ENCODE results near the gene ATXN7L1. TPM values are rescaled to one million over a fixed set of nuclear protein-coding genes. Genes with fewer than 3 reads are reported as not detected.

Gene ATXN7L1
- total and polyA plus RNA-seq, 2 of the 8 experiments (the other 6 are each of a cell fraction or from before 2014, with no cell fraction given): 14.3 to 34.0 TPM

- Histone ChIP-seq H3K56ac (replicated peaks; ENCODE audit: insufficient read length, low read depth, low read length) (no peak overlapping the region), H3K36me3 (ENCODE audit: control insufficient read depth in 2 of 4, insufficient read depth in 4 of 4, low read length in 3 of 4) (no peaks in the 10 kb centered on the region), H4K8ac (ENCODE audit: extremely low read depth, insufficient read depth, low read length) (no peak overlapping the region; the same call in 1 of the 2 replicates), H3K23me2 (ENCODE audit: low read depth, low read length) (no peaks in the 10 kb centered on the region), H4K5ac (ENCODE audit: insufficient read length, low read depth, low read length) (no peak overlapping the region), H2BK120ac (replicated peaks; ENCODE audit: low read depth, low read length) (peak overlapping the region; percentile 36), H3K4ac (replicated peaks; ENCODE audit: insufficient read length, low read depth, low read length) (peak overlapping the region; percentile 59), H2BK20ac (ENCODE audit: low read length) (0 out of 2 replicates have a peak overlapping the region, but pooled peaks have one; percentile 55), H3K27ac (ENCODE audit: low read depth, low read length) (no peak overlapping the region; the same call in 1 of the 2 replicates), H3K4me3 (ENCODE audit: extremely low read depth in 1 of 4, insufficient read depth in 2 of 4, low read depth in 3 of 4, low read length in 4 of 4) (no peak overlapping the region), H3K14ac (ENCODE audit: insufficient read length) (no peak overlapping the region), H3K9ac (replicated peaks in 1 of 4; ENCODE audit: extremely low read depth in 1 of 4, low read depth in 3 of 4, low read length in 3 of 4) (0 out of 7 replicates have a peak overlapping the region, but pooled peaks of 1 of the 4 experiments have one; percentile 0), H4K91ac (replicated peaks; ENCODE audit: insufficient read length, low read length) (peak overlapping the region; percentile 78), H3K79me1 (ENCODE audit: low read depth, low read length) (0 out of 2 replicates have a peak, but pooled peaks cover 2% of the 10 kb centered on the region), H3K23ac (ENCODE audit: insufficient read length) (no peak overlapping the region), H2AK5ac (ENCODE audit: low read depth, low read length) (no peak overlapping the region), H2BK5ac (ENCODE audit: low read depth, low read length) (peak overlapping the region; percentile 84; the same call in 1 of the 2 replicates), H3K18ac (ENCODE audit: extremely low read depth, low read length) (peak overlapping the region; percentile 85), H3K27me3 (replicated peaks in 1 of 4; ENCODE audit: control insufficient read depth in 3 of 4, extremely low read depth in 1 of 4, insufficient read depth in 3 of 4, low read length in 3 of 4) (no peaks in the 10 kb centered on the region; a peak in 1 of 7 replicates), H2AFZ (ENCODE audit: low read length) (no peak overlapping the region), H2BK15ac (ENCODE audit: low read length) (peak overlapping the region; percentile 89), H3K9me3 (ENCODE audit: insufficient read depth in 2 of 2, low read depth in 1 of 2, low read length in 1 of 2) (no peaks in the 10 kb centered on the region), H3K79me2 (ENCODE audit: control insufficient read depth in 1 of 2, insufficient read depth in 2 of 2, low read length in 2 of 2) (no peaks in the 10 kb centered on the region; a peak in 1 of 4 replicates), H3K4me1 (replicated peaks in 1 of 4; ENCODE audit: control insufficient read depth in 3 of 4, insufficient read depth in 4 of 4, low read length in 3 of 4) (peaks cover 33 to 58% (median 36%) of the 10 kb centered on the region in 4 experiments), H2BK12ac (ENCODE audit: low read depth, low read length) (peak overlapping the region; percentile 90; the same call in 1 of the 2 replicates), H4K20me1 (replicated peaks in 1 of 2; ENCODE audit: control insufficient read depth in 1 of 2, insufficient read depth in 2 of 2, low read length in 2 of 2) (no peaks in the 10 kb centered on the region), H3K4me2 (ENCODE audit: insufficient read depth in 1 of 2, low read depth in 2 of 2, low read length in 2 of 2) (peak overlapping the region in 1 of 2 experiments; percentile 55; a peak in 2 of 4 replicates)
- 12% methylated on average over 8 of the region's 8 CpGs; no CpG with 5 or more reads in 1 of the 2 experiments for WGBS, 2 experiments (ENCODE audit: extremely low coverage in 1 of 2, insufficient coverage in 1 of 2, insufficient read length in 1 of 2, insufficient replicate concordance in 2 of 2, low coverage in 1 of 2, low lambda C conversion rate in 2 of 2, missing lambda C conversion rate in 1 of 2)
- FAIRE-seq (no peak), DNase-seq (ENCODE audit: low read depth in 1 of 2, low spot score in 2 of 2) (peak; percentile 69 to 92)
- ChIA-PET POLR2A (ENCODE audit: partially characterized antibody) (interaction anchor here (0.7 to 3.7 kb wide), 3 partner anchors 9 to 67 kb away, joined by 3 to 23 read pairs (median 4); no protein-coding TSS in a partner anchor), CTCF (ENCODE audit: partially characterized antibody) (interaction anchor here (0.7 to 11.8 kb wide), 38 partner anchors 9 to 468 kb away, joined by 3 to 158 read pairs (median 4); partner anchors contain the start of gene ATXN7L1)
- TF ChIP-seq POLR2AphosphoS5 (IDR thresholded peaks at IDR 0.05; ENCODE audit: low read depth, low read length): no peak
- TF ChIP-seq RXRA (IDR thresholded peaks at IDR 0.05; ENCODE audit: insufficient read depth, low read depth, low read length): no peak
- peak; percentile 90 to 92 for TF ChIP-seq RAD21 (IDR thresholded peaks at IDR 0.05 in 1 of 2, conservative IDR thresholded peaks at IDR 0.05 in 1 of 2; ENCODE audit: low read depth in 2 of 2, low read length in 2 of 2)
- TF ChIP-seq GTF2F1 (IDR thresholded peaks at IDR 0.05; ENCODE audit: borderline replicate concordance, low read depth, low read length): 0 out of 2 replicates have a peak, but pooled peaks have one; percentile 49
- 0 out of 2 replicates have a peak, but pooled peaks have one; percentile 29 for TF ChIP-seq TBP (IDR thresholded peaks at IDR 0.05; ENCODE audit: low read depth, low read length)
- TF ChIP-seq KDM5A (IDR thresholded peaks at IDR 0.05; ENCODE audit: low read length): no peak
- peak; percentile 54 for TF ChIP-seq CEBPB (IDR thresholded peaks at IDR 0.05; ENCODE audit: low read depth, low read length)
- peak; percentile 24; the same call in 1 of the 2 replicates for TF ChIP-seq YY1 (IDR thresholded peaks at IDR 0.05; ENCODE audit: low read depth, low read length)
- TF ChIP-seq CTCF (IDR thresholded peaks at IDR 0.05; ENCODE audit: control extremely low read depth in 1 of 3, insufficient read depth in 1 of 3, low read depth in 1 of 3, low read length in 3 of 3): peak; percentile 90 to 97 (median 96)
Measured at GRCh38 chr7:105652359-105652993, 223.9 kb downstream of the ATXN7L1 start.

Measured in H1 (cell line).